ENCODE measurements around the gene SCOC. TPM values are rescaled to one million over a fixed set of nuclear protein-coding genes. Genes with fewer than 3 reads are reported as not detected.

SCOC gene
- polyA plus RNA-seq, 1 donor from 2014 or later = 320 TPM

DNA sequence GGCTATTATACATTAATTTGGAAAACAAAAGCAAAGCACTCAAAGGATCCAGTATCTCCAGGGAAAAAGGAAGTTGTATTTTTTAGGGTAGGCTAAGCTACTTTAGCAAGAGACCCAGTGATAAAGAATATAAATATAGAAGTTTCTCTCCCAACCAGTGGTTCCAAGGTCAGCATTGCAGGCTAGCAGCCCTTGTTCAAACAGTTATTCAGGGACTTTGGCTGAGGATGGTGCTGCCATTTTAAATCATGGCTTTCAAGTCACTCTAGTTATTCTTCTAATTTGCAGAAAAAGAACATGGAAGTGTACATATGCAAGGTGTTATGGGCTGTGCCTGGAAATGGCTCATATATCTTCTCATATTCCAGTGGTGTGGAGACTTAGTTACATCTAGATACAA is 9.3 kb downstream of the SCOC start:
- no peak overlapping the region for H2AFZ ChIP-seq (ENCODE audit: low read depth, low read length)
- no peak overlapping the region for H3K4me2 ChIP-seq (ENCODE audit: low read length)
- no peaks in the 10 kb centered on the region for H3K27me3 ChIP-seq (ENCODE audit: insufficient read depth, low read depth, low read length)
- TF ChIP-seq, protein P1, sequence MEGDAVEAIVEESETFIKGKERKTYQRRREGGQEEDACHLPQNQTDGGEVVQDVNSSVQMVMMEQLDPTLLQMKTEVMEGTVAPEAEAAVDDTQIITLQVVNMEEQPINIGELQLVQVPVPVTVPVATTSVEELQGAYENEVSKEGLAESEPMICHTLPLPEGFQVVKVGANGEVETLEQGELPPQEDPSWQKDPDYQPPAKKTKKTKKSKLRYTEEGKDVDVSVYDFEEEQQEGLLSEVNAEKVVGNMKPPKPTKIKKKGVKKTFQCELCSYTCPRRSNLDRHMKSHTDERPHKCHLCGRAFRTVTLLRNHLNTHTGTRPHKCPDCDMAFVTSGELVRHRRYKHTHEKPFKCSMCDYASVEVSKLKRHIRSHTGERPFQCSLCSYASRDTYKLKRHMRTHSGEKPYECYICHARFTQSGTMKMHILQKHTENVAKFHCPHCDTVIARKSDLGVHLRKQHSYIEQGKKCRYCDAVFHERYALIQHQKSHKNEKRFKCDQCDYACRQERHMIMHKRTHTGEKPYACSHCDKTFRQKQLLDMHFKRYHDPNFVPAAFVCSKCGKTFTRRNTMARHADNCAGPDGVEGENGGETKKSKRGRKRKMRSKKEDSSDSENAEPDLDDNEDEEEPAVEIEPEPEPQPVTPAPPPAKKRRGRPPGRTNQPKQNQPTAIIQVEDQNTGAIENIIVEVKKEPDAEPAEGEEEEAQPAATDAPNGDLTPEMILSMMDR (IDR thresholded peaks at IDR 0.05; ENCODE audit: poor library complexity, severe bottlenecking) = no peak
- TF ChIP-seq POLR2AphosphoS5 (IDR thresholded peaks at IDR 0.05) = no peak
- no peak for TF ChIP-seq EZH2 (IDR thresholded peaks at IDR 0.05; ENCODE audit: borderline replicate concordance, insufficient read depth, low read length, poor library complexity, severe bottlenecking)
- TF ChIP-seq EP300 (conservative IDR thresholded peaks at IDR 0.05; ENCODE audit: poor library complexity, severe bottlenecking) = no peak
- no peak for TF ChIP-seq TAF1 (IDR thresholded peaks at IDR 0.05; ENCODE audit: low read depth)
- TF ChIP-seq, protein P2, sequence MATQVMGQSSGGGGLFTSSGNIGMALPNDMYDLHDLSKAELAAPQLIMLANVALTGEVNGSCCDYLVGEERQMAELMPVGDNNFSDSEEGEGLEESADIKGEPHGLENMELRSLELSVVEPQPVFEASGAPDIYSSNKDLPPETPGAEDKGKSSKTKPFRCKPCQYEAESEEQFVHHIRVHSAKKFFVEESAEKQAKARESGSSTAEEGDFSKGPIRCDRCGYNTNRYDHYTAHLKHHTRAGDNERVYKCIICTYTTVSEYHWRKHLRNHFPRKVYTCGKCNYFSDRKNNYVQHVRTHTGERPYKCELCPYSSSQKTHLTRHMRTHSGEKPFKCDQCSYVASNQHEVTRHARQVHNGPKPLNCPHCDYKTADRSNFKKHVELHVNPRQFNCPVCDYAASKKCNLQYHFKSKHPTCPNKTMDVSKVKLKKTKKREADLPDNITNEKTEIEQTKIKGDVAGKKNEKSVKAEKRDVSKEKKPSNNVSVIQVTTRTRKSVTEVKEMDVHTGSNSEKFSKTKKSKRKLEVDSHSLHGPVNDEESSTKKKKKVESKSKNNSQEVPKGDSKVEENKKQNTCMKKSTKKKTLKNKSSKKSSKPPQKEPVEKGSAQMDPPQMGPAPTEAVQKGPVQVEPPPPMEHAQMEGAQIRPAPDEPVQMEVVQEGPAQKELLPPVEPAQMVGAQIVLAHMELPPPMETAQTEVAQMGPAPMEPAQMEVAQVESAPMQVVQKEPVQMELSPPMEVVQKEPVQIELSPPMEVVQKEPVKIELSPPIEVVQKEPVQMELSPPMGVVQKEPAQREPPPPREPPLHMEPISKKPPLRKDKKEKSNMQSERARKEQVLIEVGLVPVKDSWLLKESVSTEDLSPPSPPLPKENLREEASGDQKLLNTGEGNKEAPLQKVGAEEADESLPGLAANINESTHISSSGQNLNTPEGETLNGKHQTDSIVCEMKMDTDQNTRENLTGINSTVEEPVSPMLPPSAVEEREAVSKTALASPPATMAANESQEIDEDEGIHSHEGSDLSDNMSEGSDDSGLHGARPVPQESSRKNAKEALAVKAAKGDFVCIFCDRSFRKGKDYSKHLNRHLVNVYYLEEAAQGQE (IDR thresholded peaks at IDR 0.05; ENCODE audit: borderline replicate concordance) = no peak
- no peak for TF ChIP-seq RAD21 (conservative IDR thresholded peaks at IDR 0.05)
- TF ChIP-seq SMC3 (conservative IDR thresholded peaks at IDR 0.05; ENCODE audit: poor library complexity) = no peak
- TF ChIP-seq MXI1 (conservative IDR thresholded peaks at IDR 0.05; ENCODE audit: poor library complexity, severe bottlenecking) = no peak
- no peaks in the 10 kb centered on the region for H3K9me2 ChIP-seq (ENCODE audit: insufficient read depth, low read length)
- H3K36me3 ChIP-seq (ENCODE audit: insufficient read depth, low read length) = peaks cover 3% of the 10 kb centered on the region
- no peaks in the 10 kb centered on the region for H3F3A ChIP-seq (ENCODE audit: insufficient read depth, low read length, poor library complexity, severe bottlenecking)
- no peak overlapping the region for H3K4me3 ChIP-seq (ENCODE audit: low read length)
- no peaks in the 10 kb centered on the region for H3K9me3 ChIP-seq (ENCODE audit: low read length)
- H3K27ac ChIP-seq (ENCODE audit: low read length) = no peak overlapping the region
- H3K9ac ChIP-seq (ENCODE audit: low read length) = no peak overlapping the region
- no peaks in the 10 kb centered on the region for H4K20me1 ChIP-seq (ENCODE audit: insufficient read depth)
- H3K79me2 ChIP-seq (replicated peaks; ENCODE audit: insufficient read depth, low read length) = peaks cover 26% of the 10 kb centered on the region

DNA sequence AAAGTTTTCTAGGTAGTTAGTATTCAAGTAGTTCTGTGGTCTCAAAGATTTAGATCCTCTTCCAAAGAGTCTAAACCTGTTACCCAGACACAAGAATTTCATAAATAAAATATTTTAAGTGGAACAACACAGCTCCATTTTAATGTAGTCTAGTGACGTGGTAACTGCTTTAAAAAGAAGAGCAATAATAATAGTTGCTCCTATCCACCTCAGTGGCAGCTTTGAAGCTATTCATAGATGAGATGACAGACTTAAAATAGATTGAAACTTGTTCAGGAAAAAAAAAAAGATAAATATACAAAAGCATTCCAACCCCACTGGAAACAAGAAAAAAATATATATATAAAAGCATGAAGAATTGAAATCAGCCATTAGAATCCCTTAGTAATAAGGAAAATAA is 14.6 kb downstream of the SCOC start:
- no peaks in the 10 kb centered on the region for H3K27me3 ChIP-seq (ENCODE audit: insufficient read depth, low read depth, low read length)
- no peak overlapping the region for H2AFZ ChIP-seq (ENCODE audit: low read depth, low read length)
- H3K79me2 ChIP-seq (replicated peaks; ENCODE audit: insufficient read depth, low read length) = no peaks in the 10 kb centered on the region
- no peaks in the 10 kb centered on the region for H3K9me2 ChIP-seq (ENCODE audit: insufficient read depth, low read length)
- no peak overlapping the region for H3K4me2 ChIP-seq (ENCODE audit: low read length)
- H3K9me3 ChIP-seq (ENCODE audit: low read length) = no peaks in the 10 kb centered on the region
- H3K4me3 ChIP-seq (ENCODE audit: low read length) = no peak overlapping the region
- H4K20me1 ChIP-seq (ENCODE audit: insufficient read depth) = no peaks in the 10 kb centered on the region
- no peak overlapping the region for H3K9ac ChIP-seq (ENCODE audit: low read length)
- peaks cover 3% of the 10 kb centered on the region for H3K36me3 ChIP-seq (ENCODE audit: insufficient read depth, low read length)
- TF ChIP-seq POLR2AphosphoS5 (IDR thresholded peaks at IDR 0.05) (no peak), TAF1 (IDR thresholded peaks at IDR 0.05; ENCODE audit: low read depth) (no peak), MXI1 (conservative IDR thresholded peaks at IDR 0.05; ENCODE audit: poor library complexity, severe bottlenecking) (no peak), EZH2 (IDR thresholded peaks at IDR 0.05; ENCODE audit: borderline replicate concordance, insufficient read depth, low read length, poor library complexity, severe bottlenecking) (no peak), EP300 (conservative IDR thresholded peaks at IDR 0.05; ENCODE audit: poor library complexity, severe bottlenecking) (no peak), SMC3 (conservative IDR thresholded peaks at IDR 0.05; ENCODE audit: poor library complexity) (no peak), RAD21 (conservative IDR thresholded peaks at IDR 0.05) (no peak)
- TF ChIP-seq, protein P1 (IDR thresholded peaks at IDR 0.05; ENCODE audit: poor library complexity, severe bottlenecking) = no peak
- TF ChIP-seq, protein P2 (IDR thresholded peaks at IDR 0.05; ENCODE audit: borderline replicate concordance) = no peak
- no peak overlapping the region for H3K27ac ChIP-seq (ENCODE audit: low read length)
- H3F3A ChIP-seq (ENCODE audit: insufficient read depth, low read length, poor library complexity, severe bottlenecking) = no peaks in the 10 kb centered on the region
